Astrocyte of the spinal cord (primary cell): ENCODE results near the gene STRN3.
"Not testable (repeated sequence)": the region's sequence is repeated elsewhere in the genome, so short reads cannot be mapped to it uniquely, and the experiment has no call there.

ENCODE experiments used
- DNase-seq: peaks from one replicate; pipeline ENCODE4 v3.0.0; 2011; ENCODE audit warnings: low read depth, low spot score
- H3K4me3 ChIP-seq: 2 replicates; pipeline ENCODE4 v1.5.1; 2011; ENCODE audit warnings: low read depth, mild to moderate bottlenecking, low read length, moderate library complexity
- CTCF ChIP-seq: IDR thresholded peaks from 2 replicates; pipeline ENCODE4 v1.5.1; 2012; ENCODE audit warnings: low read depth, mild to moderate bottlenecking, low read length, inconsistent platforms
- in situ Hi-C: cut with HindIII; loops from 2 replicates; pipeline ENCODE4 v1.10.0; 2017; ENCODE audit warnings: low sequenced_read_pairs

Gene STRN3

GRCh38 chr14:31018057-31018645, 8.0 kb downstream of the STRN3 start:
- DNase-seq, result no peak
- TF ChIP-seq CTCF, result no peak
- in situ Hi-C loops, result no loop called here
- H3K4me3 ChIP-seq, result no peak overlapping the region

GRCh38 chr14:31013841-31014240, 12.3 kb downstream of the STRN3 start:
- DNase-seq, result no peak
- no peak for TF ChIP-seq CTCF
- in situ Hi-C loops, result no loop called here

GRCh38 chr14:31010935-31011334, 15.2 kb downstream of the STRN3 start:
- no peak for TF ChIP-seq CTCF
- DNase-seq, result no peak
- H3K4me3 ChIP-seq, result no peak overlapping the region
- in situ Hi-C loops, result no loop called here

More at GRCh38 chr14:31013841-31014240, 12.3 kb downstream of the STRN3 start:
- H3K4me3 ChIP-seq, result no peak overlapping the region

GRCh38 chr14:31009836-31010574, 16.2 kb downstream of the STRN3 start:
- in situ Hi-C loops, result no loop called here
- no peak for DNase-seq
- no peak for TF ChIP-seq CTCF
- H3K4me3 ChIP-seq, result no peak overlapping the region

GRCh38 chr14:31006703-31007102, 19.5 kb downstream of the STRN3 start:
- no peak for DNase-seq
- H3K4me3 ChIP-seq, result no peak overlapping the region
- no peak for TF ChIP-seq CTCF
- in situ Hi-C loops, result no loop called here

- DNase-seq, in situ Hi-C loops, H3K4me3 ChIP-seq: not testable (repeated sequence)
Measured at GRCh38 chr14:31004007-31004406, 22.2 kb downstream of the STRN3 start.

GRCh38 chr14:31003284-31003683, 22.9 kb downstream of the STRN3 start:
- TF ChIP-seq CTCF, result no peak
- no peak for DNase-seq
- no peak overlapping the region for H3K4me3 ChIP-seq
- in situ Hi-C loops, result no loop called here
